SK-N-DZ (cell line): ENCODE results near the gene DSE.
A peak's percentile ranks its signal among the peaks of the same experiment; 100 is the strongest.

Experiments
- DNase-seq: peaks from one replicate; pipeline ENCODE4 v3.0.0-alpha.2; 2015; ENCODE audit warnings: low spot score

The DSE gene

DNA sequence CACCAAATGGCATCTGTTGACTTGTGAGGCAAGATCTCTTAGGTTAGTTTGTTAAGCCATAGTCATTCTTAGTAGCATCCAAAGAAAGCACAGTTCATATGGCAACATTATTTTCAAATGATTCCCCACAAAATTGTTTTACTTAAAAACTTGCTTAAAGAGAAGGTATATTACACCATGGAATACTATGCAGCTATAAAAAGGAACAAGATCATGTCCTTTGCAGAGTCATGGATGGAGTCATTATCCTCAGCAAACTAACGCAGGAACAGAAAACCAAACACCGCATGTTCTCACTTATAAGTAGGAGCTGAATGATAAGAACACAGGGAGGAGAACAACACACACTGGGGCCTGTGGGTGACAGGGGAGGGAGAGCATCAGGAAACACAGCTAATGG, 10.9 kb upstream of the DSE start:
- no peak for DNase-seq

DNA sequence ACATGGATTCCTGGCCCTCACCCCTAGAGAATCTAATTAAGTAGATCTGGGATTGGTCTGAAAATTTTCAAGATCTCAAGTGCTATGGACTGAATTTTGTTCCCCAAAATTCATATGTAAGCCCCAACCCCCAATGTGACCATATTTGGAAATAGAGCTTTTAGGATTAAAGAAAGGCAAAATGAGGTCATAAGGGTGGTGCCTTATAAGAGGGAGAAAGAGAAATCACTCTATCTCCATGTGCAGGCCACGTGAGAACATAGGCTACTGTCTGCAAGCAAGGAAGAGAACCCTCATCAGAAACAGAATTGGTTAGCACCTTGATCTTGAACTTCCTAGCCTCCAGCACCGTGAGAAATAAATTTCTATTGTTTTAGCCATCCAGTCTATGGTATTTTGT, 8.5 kb upstream of the DSE start:
- no peak for DNase-seq

- DNase-seq: no peak
These were observed 7.0 kb upstream of the DSE start for GRCh38 chr6:116363759-116364158.

- DNase-seq: no peak
These were observed 6.4 kb upstream of the DSE start for GRCh38 chr6:116364321-116364720.

- DNase-seq: no peak
These were observed 5.0 kb upstream of the DSE start for GRCh38 chr6:116365743-116366142.

DNA sequence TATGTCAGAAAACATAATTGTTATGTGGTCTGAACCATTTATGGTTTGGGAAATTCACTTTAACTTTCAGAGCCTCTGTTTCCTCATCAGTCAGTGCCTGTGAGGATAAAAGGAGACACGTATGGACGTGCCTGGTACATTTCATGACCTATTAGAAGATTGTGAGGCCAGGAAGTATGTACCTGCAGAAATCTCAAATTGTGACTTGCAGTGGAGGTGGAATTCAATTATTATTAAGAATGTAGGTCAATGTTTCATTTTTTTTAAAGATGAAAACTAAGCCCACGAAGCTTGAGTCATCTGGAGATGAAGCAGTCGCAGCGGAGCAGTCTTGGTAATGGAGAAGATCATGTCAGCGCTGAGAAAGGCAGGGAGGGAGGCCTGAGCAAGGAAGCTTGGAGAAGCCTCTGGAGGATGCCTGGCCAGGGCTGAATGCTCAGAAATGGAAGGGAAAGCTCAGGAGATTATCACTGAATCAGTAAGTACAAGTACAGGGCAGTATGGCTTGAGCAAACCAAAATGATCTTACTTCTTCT, 3.9 kb upstream of the DSE start:
- peak; percentile 17 for DNase-seq

DNA sequence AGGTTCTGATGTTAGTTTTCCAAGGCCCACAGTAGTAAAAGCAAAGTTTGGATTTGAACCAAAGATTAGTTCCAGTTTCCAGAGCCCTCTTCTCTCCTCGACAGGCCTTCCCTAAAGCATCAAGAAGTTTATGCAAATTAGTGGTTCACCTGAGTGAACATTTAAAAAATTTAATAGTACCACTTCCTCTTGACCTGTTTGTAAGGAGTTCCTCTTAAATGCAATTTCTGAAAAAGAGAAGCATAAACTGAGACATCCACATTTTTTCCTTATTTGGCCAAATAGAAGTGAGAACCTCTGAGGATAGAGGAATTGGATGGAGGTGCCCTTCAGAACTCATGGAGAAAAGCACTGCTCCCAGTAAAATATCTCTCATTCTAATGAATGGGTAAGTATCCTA, 1.2 kb upstream of the DSE start:
- DNase-seq: no peak

DNA sequence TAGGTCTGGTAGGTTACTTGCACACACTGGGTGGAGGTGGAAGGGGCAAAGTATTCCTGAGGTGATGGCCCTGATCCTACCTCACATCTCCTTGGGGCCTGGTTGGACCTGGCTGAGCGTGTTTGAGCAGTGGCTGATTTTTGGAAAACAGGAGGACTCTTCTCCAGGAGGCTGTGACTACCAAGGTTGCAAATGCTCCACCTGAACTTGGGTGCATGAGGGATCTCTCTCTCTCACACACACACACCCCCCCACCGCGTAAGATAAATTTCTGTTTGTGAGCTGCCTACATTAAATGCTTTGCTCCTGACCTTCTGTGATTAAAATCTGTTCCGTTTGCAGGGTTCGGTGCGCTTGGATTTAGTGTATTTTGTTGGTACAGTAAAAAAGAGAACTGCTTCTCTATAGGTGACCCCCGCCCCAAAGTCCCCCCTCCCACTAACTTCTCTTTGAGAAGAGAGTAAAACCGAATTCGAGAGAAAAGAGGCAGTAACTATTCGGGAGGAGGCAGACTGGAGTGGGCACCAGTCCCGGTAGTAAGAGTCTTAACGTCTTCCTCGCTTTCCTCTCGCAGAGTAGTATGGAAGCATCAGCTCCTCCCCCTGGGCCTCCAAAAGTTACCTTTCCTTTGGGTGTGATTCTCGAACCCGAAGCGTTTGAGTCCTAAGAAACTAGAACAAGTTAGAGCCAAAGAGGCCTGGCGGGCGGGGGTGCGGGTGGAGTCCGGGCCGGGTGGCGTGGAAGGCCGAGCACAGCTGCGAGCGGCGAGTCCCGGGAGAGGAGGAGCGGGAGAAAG, 585 bp upstream of the DSE start:
- peak; percentile 60 for DNase-seq

DNA sequence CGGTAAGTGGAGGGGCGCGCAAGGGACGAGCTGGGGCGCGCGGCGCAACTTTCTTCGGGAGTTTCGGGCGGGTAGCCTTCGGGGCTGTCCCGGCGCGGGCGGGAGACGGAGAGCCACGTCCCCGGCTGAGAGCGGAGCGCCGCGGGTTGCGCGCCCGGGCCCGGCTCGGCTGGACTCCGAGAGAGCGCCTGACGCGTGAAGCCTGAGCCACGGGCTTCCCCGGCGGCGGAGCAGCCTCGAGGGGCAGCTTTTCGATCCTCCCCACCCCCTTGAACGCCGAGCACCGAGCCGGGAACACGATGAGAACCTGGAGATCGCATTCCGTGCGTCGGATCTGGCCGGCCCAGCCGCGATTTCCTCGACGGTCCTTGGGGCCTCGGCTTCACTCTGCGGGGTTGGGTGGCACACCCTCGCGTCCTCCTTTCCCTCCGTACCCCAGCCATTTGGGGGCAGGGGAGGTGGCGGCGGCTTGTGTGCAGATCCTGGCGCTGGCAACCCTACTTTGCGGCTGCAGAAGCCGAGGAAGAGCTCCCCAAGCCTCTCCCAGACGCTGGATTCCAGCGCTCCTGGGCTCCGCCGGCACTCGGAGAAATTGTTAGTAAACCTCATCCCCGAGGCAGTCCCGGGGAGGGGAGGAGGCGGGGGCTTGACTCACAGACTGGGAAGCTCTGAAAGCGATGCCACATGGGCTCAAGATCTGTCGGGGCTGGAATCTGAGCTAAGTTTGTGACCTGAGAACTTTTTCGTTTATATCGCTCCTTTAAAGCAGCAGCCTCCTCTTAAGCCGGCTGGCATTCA, 572 bp downstream of the DSE start:
- peak; percentile 73 for DNase-seq

- DNase-seq: no peak
These were observed 1.1 kb downstream of the DSE start for GRCh38 chr6:116371918-116372209.

- no peak for DNase-seq
These were observed 2.6 kb downstream of the DSE start for GRCh38 chr6:116373300-116373699.

- no peak for DNase-seq
These were observed 3.2 kb downstream of the DSE start for GRCh38 chr6:116373940-116374339.

- no peak for DNase-seq
These were observed 3.8 kb downstream of the DSE start for GRCh38 chr6:116374586-116374985.

DNA sequence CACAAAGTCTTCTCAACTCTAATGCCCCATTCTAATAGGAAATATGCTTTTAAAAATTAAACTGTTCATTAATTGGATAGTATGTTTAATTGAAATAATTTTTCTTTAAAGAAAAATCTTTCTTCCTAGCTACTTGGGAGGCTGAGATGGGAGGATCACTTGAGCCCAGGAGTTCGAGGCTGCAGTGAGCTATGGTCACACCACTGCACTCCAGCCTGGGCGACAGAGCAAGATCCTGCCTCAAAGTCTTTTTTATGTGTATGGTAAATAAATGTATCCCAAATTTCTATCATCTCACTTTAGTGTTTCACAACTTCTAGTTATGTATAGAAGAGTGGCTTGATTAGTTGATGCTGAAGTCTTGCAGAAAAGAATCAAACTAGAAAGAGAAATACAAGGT, 4.5 kb downstream of the DSE start:
- no peak for DNase-seq

DNA sequence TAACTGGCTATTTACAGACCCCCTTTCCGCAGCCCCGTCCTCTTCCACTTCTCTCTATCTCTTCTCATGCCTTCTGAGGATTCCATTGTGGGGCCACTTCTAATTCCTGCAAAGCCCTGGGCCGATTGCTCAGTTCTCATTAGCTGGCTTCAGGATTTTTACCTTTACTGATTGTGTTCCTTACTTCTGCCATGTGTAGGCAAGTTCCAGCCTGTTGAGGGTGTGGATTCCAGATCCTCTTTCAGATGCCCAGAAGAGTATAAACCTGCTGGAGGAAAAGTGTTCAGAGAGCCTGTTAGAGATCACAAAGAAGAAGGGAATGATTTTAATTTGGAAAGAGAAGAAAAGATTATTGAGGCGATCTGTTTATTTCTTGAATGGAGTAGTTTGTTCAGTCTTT, 5.4 kb downstream of the DSE start:
- no peak for DNase-seq

DNA sequence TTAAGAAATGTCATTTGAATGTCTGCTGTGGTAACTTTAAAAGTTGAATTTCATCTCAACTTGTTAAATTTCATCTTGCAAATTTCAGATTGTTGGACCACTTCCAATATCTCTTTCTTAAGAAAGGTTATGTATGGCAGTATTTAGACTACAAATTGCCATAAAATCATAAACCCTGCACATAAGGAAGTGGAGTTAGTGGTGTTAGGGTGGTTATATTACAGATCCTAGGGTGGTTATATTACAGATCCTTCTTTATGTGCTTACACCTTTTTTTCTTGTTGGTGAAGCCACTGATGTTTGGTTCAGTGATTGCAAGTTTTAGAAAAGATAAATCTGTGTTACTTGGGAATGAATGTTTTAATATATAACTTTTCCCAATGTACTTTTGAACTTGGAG, 9.0 kb downstream of the DSE start:
- DNase-seq: no peak

DNA sequence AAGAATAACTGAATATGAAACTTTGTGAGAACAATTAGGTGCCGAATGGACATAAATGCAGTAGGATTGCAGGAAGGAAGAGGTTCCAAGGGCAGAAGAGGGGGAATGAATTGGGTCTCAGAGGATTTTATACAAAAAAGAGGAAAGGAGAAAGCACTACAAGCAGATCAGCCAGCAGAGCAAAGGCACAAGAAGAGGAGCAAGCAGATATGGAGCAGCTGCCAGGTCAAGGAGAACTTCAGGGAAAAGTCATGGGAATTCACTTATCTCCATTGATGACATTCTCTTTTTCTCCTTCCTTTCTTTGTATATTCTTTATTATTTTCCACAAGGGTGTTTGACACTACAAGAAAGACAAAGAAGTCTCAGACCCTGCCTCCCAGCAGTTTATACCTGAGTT, 9.6 kb downstream of the DSE start:
- no peak for DNase-seq

- DNase-seq: no peak
These were observed 10.3 kb downstream of the DSE start for GRCh38 chr6:116381000-116381399.

GRCh38 chr6:116382587-116382986, 11.8 kb downstream of the DSE start:
- no peak for DNase-seq

GRCh38 chr6:116384727-116385458, 14.1 kb downstream of the DSE start:
- no peak for DNase-seq

DNA sequence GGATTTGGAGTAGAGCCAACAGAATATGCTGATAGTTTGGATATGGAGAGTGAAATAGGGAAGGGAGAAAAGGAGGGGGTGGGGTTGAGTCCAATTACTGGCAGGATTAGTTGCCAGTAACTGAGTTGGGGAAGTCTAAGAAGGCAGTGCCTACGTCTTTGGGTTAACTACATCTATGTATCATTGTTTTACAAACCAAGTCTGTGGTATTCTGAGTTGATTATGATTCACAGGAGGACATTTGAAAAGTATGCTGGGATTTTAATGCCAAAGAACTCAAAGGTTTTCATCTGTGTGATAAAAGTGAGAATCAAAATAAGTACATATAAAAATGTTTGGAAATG, 14.7 kb downstream of the DSE start:
- DNase-seq: no peak

DNA sequence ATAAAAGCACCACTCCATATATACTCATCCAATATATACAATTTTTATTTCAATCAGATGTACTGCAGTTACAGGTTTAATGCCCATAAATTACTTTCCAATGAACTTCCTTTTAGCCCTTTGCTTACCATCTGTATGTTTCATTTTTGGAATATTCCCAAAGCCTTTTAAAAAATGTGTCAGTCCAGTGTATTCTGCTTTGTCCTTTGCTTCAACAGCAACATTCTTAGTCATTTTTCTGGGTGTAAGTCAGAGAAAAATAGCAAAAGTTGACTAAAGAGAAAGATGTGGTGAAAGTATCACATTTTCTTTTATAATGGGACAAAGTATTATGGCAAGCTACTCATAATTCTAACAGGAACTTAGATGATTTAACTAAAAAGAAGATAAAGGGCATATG, 15.2 kb downstream of the DSE start:
- DNase-seq: no peak
